DMS53 (cell line): Measurements from ENCODE around the gene ARMC9.
"Not testable (repeated sequence)": the region's sequence is repeated elsewhere in the genome, so short reads cannot be mapped to it uniquely, and the experiment has no call there.

ENCODE experiments used
- DNase-seq: peaks from one replicate; lab custom pipeline; 2025; lab: John Stamatoyannopoulos, UW

The ARMC9 gene

DNA sequence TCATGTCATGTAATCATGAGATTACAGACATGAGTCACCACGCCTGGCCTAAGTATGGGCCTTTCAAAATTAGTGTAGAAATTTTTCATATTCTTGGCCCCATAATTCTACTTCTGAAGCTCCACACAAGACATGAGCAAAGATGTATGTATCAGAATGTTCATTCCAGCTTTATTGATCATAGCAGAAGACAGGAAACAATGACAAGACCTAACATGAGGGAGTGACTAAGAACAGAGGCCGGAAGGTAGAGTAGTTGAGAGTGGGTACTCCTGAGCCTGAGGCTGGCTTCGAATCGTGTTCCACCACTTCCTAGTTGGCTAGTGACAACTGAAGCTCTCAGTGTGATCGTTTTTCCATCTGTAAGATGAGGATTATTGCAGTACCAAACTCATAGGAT lies 89.3 kb downstream of the ARMC9 start:
- DNase-seq, result no peak

DNA sequence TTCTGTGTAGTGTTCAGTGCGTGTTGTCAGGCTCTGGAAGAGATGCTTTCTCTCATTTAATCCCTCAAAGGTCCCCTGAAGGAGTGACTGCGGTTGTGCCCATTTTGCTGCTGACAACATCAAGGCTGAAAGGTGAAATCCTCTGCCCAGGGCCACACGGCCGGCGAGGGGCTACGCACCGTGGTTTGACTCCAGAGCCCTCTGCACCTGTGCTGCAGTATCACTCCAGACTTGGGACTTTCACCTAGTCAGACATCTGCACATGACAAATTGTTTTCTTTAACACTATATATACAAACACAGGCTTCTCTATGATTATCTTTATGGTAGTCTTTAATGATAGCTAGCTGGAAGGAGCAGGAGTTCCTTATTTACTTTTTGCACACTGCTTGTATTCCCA lies 90.2 kb downstream of the ARMC9 start:
- no peak for DNase-seq

DNA sequence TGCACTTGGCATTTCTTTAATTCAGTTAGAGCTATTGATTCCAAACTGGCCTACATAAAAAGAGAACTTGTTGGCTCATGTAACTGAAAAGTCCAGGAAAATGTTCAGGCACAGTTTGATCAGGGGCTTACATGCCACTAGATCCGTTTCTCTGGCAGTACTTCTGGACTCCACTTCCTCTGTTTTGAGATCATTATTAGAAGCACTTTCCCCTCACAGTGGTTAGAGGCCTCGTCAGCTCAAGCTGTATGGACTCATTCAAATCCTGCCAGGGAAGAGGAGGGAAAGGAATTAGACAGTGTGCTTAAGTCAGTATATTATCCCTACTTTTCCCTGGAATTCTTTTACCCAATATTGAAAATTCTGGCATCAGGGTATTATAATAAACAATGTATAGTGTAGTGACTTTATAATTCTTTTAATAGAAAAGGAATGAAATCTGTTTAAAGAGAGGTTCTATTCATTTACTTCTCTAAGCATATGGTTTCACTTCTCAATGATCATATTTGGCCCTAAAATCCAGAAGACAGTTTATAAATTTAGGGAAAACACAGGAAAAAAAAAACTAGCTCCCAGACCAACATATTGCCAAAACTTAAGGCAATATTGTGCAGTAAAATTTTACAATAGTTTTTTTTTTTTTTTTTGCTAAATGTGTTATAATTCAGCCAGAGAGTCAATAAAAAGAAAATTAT lies 92.0 kb downstream of the ARMC9 start:
- DNase-seq, result no peak

DNA sequence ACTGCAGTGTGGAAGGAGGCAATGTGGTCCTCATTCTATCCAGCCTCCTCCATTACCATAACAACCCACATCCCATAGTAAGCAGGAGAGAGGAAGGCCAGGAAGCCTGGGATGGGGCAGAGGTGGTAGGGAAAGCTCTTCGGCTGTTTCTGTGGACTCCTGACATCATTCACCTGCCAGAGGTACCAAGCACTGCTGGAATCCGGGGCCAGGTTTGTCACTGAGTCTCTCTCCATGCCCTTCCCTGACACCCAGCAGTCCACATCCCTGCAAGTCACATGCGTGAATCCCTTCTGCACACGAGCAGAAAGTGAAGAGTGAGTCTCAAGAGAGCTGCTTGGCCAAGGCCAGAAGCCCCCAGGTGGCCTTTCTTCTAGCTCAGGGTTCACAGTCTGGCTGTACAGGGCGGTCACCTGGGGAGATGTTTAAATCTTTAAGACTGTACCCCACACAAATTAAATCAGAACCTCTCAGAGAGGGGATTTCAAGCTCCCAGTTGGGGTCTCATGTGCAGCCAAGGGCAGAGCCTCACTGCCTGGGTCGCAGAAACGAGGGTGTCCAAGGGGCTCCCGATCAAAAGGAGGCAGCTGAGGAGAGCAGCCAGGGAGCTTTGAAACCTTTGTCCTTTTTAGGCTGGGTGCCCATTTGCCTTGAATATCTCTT lies 94.2 kb downstream of the ARMC9 start:
- no peak for DNase-seq

DNA sequence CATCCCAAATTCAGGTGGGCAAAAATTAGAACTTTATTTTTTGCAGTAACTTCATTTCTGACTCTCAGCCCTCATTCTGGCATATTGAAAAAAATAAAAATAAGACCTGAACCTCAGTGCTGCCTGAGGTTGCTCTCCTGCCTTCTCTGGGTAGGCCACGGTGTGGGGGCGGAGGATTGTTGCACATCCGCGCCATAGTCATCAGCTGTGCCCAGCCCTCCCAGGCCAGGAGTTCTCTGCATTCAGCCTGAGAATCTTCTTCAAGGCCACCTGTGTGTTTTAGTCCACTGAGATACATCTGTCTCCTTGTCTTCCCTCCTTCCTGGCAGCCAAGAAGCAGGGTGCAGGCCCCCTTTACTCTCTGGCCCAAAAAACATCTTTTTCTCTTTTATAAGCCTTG lies 94.7 kb downstream of the ARMC9 start:
- DNase-seq, result no peak

DNA sequence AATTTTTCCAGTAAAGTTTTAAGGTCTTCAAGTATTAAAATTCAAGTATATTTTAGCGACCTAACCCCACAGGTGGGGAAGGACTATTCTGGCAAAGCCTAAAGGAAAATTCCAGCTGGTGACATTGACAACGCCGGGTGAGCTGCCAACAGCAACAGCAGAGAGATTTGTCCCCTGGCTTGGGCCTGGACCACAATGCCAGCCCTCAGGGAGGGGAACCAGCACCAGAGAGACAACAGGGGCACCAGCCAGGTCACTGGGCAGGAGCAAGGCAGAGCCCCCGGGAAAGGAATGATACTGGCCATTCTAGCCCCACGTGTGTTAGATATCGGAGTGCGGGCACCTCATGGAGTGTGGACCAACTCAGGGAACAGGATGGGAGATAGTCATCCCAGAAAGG lies 95.7 kb downstream of the ARMC9 start:
- DNase-seq, result no peak

DNA sequence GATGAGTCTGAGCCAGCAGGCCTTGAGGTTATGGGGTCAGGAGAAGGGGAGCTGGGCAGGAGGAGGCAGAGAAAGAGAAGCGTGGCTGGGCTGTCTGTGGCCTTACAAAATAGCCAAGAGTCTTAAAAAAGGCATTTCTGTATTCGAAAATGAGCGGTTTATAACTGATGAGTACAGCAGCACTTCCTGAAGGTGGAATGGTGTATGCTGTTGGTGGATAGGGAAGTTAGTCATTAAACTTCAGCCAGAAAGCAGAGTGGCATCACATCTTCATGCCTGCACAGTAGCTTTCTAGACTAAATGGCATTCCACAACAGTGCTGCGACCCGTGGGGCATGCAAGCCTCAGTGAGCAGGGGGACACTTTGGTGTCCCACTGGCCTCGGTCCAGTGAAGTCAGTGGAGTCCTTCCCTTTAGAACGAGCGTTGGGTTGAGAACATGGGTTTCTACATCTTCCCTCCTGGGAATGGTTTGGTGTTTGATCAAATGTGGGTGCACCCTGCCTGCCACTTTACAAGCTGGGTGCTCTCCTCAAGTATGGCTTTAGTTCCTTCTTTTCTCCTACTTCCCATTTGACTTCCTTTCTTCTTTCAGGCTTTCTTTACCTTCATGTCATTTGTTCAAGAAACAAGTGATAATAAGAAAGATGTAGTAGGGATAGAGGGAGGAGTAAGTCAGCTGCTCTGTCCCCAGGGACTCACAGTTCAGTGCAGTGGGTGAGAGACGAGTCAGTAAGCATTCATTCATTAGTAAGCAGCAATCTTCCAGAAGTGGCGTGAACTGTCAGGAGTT lies 96.3 kb downstream of the ARMC9 start:
- no peak for DNase-seq

DNA sequence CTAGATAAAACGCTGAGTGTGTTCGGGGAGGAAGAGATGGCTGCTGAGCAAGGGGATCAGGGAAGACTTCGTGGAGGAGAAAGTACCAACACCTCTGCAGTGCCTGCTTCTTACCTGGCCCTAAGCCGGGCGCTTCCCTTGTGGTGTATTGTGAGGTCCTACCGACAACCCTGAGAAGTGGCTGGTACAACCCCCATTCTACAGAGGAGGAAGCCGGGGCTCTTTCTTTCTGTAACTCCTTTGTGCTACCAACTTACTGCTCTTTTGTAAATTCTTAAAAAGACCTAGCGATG lies 96.9 kb downstream of the ARMC9 start:
- DNase-seq, result no peak

DNA sequence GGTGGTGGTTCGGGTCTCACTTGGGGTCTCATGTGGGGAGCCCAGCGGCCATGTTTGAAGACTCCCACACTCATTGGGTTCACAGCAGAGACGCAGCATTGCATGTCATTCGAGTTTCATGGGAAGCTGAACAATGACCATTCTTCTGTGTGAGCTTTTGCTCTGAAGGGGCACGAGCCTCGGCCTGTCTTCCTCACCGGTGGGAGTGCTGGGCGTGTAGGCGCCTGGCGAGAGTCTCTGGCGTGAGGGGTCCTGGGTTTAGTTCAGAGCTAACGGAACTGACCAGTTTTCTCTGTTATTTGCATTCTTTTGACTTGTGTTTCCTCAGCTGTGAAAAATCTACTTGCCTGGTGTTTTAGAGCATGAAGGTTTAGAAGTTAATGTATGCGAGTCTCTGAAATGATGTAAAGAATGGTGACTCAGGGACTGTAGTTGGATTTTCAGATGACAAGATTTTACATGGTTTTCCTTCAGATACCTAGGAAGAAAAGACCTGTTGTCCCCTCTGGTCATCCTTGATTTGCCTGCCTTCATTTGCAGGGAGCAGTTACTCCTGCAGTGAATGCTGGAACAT lies 98.1 kb downstream of the ARMC9 start:
- DNase-seq, result no peak

DNA sequence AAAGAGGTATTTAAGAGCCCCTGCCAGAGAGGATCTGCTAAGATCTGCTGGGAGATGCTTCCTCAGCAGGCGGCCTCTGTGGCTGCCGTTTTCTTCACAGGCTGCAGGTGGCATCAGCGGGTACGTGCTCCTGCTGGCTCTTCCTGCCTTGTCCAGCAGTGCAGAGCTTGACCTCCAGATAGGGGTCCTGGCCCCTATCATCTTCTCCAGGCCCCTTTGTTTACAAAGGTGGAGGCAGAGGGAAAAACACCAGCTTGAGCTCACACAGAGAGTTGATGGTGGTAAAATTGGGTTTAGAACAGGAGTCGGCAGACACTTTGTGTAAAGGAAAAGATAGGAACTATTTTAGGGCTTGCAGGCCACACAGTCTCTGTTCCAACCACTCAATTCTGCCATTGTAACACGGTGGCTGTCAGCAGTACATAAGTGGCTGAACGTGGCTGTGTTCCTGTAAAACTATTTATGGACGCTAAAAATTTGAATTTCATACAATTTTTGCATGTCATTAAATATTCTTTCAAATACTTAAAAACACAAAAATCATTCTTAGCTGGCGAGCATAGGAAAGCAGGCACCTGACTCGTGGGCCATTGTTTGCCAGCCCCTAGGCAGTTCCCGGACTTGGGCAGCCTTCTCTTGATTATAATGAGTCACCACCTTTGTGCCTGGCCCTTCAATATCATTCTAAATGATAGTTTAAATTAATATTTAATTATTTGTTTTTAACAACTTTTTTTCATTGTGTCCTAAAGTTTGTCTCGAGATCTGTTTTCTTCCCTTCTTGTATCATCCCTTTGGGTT lies 98.9 kb downstream of the ARMC9 start:
- peak; percentile 65 for DNase-seq

DNA sequence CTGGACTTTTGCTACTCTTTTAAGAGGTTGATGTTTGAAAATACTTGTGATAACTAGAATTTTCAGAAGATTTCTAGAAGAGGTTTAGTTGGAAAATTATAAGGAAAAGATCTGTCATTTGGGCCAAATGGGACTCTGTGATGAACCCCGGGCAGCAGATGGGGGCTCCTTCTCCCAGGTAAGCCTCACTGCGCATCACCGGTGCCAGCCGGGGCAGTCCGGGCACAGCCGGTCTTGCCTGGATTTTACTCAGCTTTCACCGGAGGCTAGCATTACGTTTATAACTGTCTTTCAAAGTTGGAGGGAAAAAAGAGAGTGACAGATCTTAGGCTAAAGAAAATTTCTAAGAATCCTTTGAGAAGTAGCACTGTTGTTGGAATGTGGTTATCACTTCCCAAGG lies 99.7 kb downstream of the ARMC9 start:
- DNase-seq, result no peak

DNA sequence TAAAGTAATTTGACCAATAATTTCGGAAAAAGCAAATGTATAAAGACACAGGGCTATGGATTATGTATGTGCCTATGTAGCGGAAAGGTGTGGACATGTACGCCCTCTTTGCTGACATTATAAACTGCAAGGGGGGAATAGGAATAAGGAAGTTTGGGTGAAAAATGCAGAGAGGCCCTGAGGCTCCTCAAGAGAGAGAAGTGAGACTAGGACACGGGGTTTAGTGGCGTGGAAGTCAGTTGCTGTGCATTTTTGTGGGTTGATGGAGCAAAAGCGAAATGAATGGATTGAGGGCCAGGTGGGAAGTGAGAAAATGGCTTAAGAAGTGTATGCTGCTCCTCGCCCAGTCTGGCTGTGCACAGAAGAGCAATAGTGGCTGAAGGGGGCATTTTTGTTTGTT lies 100.8 kb downstream of the ARMC9 start:
- DNase-seq, result no peak

DNA sequence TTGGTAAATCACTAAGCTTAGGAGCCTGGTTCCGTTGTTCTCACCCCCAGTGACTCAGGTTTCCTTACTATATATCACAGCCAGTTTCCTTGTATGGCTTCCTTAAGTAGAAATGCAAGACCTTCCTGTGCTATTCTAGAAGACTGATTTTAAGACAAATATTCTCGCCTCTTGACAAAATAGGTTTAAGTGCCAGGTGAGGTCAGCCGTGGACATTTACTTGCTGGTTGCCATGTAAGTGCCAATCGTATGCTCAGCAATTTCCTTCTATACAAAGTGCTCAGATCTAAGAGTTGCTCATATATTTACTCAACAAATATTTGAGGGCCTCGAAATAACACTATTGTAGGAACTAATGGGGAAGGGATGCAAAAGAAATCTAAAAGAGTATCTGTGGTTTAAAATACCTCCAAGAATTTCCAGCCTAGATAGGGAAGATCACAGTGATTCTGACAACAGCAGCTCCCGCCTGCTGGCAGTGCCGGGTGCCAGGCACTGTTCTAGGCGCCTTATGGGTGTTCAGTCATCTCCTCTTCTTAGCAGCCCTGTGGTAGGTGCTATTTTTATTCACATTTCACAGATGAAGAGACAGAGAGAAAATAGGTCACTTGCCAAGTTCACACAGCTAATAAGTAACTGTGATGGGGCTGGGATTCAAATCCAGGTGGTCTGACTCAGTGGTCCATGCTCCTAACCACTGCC lies 101.7 kb downstream of the ARMC9 start:
- DNase-seq, result peak; percentile 47

DNA sequence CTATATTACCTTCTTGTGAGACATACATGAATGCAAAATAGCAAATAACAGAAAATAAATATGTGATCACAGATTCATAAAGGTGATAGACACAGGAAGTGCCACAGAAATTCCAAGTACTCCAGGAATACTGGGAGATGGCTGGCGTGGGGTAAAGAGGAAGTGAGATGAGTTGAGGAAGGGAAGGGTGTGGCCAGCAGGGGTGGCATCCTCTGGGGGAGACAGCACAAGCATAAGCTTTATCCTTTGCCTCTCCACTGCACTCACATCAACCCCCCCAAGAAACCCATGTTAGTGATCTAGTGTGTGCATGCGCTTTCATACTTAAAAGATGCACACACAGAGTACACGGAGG lies 102.3 kb downstream of the ARMC9 start:
- peak; percentile 7 for DNase-seq

DNA sequence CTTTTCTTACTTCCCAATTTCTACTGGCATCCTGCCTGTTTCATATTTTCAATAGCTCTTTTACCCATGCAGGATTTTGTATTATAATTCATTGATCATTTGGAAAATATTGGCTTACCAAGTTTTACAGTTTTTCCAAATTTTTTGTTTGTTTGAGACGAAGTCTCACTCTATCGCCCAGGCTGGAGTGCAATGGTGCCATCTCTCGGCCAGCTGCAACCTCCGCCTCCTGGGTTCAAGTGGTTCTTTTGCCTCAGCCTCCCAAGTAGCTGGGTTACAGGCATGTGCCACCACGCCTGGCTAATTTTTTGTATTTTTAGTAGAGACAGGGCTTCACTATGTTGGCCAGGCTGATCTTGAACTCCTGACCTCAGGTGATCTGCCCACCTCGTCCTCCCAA lies 105.8 kb downstream of the ARMC9 start:
- DNase-seq, result not testable (repeated sequence)

DNA sequence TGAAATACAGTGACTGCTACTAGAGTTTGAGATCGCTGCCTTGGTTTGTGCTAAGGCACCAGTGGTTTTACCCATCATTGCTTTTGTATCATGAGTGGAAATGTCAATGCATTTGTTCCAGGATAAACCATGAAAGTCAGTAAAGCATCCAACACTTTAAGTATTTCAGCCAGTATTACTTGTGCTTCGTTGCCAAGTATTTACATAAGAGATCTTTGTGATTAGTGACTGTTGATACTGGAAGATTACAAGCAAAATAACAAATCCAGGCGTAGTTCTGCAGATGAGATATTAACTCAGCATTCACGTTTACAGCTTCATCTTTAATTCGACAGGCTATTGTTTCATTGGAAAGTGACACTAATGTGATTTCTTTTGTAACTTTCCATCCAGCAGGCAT lies 106.8 kb downstream of the ARMC9 start:
- no peak for DNase-seq

DNA sequence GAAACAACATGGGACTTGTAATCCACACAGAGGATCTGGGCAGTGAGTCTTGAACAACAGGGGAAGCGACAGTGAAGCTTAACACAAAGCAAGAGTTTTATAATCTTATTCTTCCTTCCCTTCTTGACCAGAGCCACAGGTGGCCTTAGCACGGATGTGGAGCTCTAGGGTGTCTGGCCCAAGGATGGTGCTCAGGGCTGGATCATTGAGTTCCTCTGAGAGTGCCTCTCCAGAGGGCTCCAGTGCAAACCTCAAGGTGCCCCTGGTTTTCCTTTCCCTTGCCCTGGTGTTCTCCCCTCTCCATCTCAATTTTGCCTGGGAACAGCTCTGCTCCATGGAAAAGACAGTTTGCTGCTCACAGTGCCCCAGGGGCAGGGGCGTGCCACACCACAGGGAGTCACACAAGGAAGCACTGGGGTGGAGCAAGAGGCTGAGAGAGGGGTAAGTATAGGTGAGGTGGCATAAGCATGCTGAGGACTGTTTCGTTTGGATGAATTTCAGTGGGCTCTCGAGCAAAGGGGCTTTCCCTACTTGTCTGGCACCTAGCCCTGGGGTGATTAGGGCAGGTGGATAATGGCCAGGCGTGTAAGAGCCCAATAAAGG lies 108.5 kb downstream of the ARMC9 start:
- no peak for DNase-seq

DNA sequence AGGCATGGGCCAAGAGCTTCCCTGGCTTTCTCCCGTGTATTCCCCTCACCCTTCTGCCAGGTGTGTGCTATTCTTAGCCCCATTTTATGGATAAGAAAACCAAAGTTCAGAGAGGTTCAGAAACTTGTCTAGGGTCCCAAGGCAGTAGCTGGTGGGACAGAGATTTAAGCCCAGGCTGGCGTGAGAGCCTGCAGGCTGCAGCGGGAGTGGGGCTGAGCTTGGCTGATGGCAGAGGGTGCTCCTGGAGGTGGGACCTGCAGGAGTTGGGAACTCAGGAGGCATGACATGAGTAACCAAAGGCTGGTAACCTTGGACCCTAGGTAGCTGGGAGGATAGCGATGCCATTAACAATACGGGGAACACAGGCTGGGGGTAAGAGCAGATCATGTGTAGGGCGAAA lies 109.8 kb downstream of the ARMC9 start:
- DNase-seq, result no peak

DNA sequence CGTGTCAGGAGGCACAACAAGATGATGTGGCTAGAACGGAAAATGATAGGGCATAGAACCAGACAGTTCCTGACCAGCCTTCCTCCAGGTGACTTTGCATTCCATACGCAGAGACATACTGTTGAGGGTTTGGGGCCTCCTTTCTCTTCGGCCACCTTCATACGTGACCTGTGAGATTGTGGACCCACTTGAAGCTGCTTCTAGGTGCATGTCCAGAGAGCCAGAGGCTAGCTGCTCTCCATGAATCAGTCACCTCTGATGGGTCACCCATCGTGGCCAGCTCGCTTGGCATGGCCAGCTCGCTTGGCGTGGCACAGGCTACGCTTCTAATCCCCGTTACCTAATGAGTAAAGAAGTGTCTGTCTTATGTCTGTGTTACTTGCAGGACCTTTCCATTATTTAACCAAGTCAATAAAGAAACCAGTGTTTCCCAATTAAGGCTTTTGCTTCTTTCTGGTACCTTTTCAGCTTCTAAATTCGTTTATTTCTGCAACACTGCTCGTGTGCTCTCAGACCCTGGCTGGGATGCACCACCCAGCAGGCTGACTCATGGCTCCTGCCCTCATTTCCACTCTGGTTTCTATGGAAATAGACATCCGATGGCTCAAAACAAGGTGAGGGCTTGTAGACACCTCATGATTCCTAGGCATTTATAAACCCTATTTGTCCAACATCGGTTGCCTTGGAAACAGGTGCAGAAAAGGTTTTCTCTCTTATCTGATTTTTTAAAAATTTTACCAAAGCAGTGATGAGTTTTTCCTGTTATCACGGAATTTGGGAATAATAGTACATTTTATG lies 110.4 kb downstream of the ARMC9 start:
- DNase-seq, result peak; percentile 51

DNA sequence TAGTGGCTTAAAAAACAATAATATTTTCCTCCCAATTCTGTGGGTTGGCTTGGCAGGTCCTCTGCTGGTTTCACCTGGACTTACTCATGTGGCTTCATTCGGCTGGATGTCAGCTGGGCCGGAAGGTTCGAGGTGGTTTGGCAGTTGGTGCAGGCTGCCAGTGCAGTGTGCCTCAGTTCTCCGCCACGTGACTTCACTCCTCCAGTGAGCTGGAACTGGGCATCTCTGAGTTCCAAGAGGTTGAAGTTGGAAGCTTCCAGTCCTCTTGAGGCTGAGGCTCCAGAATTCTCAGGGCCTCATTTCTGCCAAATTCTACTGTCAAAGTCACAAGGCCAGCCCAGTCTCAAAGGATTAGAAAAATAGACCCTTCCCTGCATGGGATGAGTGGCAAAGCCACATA lies 113.6 kb downstream of the ARMC9 start:
- DNase-seq, result no peak
